Tongue (tissue), 1 donor: Measurements from ENCODE around the gene YJEFN3. TPM values are rescaled to one million over a fixed set of nuclear protein-coding genes. Genes with fewer than 3 reads are reported as not detected.

Experiments used
- total RNA-seq: library from RNA; depleted of rRNA; stranded (reverse); fragments of >200 nt; gene quantifications from one replicate; pipeline ENCODE4 v1.2.3, GENCODE V29; 2014

Gene YJEFN3
- total RNA-seq, 1 donor from 2014 or later, result 0.62 TPM

Other genes starting within 250 kb of the YJEFN3 start
- 16.5 TPM for gene SUGP1, start 208.4 kb upstream of the YJEFN3 start, total RNA-seq
- gene MAU2, start 208.1 kb upstream of the YJEFN3 start, total RNA-seq, result 59.6 TPM
- 24.0 TPM for gene GATAD2A, start 123.2 kb upstream of the YJEFN3 start, total RNA-seq
- 1.7 TPM for gene TSSK6, start 13.4 kb upstream of the YJEFN3 start, total RNA-seq
- gene NDUFA13, start 12.7 kb upstream of the YJEFN3 start, total RNA-seq, result 94.5 TPM
- 5.5 TPM for gene CILP2, start 9.4 kb downstream of the YJEFN3 start, total RNA-seq
- 2.8 TPM for gene PBX4, start 89.8 kb downstream of the YJEFN3 start, total RNA-seq
- 3.3 TPM for gene LPAR2, start 99.3 kb downstream of the YJEFN3 start, total RNA-seq
- gene GMIP, start 114.7 kb downstream of the YJEFN3 start, total RNA-seq, result 8.9 TPM
- gene ATP13A1, start 134.8 kb downstream of the YJEFN3 start, total RNA-seq, result 172 TPM
- 7.0 TPM for gene ZNF101, start 139.9 kb downstream of the YJEFN3 start, total RNA-seq
- gene ZNF14, start 204.2 kb downstream of the YJEFN3 start, total RNA-seq, result 12.9 TPM